Epidermal melanocyte (primary cell): ENCODE measurements around the gene ZFP1.
"Not testable (repeated sequence)": the region's sequence is repeated elsewhere in the genome, so short reads cannot be mapped to it uniquely, and the experiment has no call there.

Source experiments
- DNase-seq: peaks from one replicate; pipeline ENCODE4 v3.0.0; 2011; ENCODE audit warnings: low spot score; ENCODE audit not compliant: insufficient read length

ZFP1 gene

DNA sequence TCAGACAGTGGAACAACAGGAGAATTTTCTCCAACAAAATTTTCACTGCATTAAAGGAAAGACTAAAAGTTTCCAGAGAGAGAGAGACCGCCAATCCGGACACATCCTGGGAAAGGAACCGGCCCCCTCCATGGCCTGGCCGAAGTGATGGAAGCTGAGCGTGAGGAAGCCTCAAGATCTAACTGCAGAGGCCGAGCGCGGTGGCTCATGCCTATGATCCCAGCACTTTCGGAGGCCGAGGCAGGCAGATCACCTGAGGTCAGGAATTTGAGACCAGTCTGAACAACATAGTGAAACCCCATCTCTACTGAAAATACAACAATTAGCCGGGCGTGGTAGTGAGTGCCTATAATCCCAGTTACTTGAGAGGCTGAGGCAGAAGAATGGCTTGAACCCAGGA, 54.8 kb downstream of the ZFP1 start:
- no peak for DNase-seq

DNA sequence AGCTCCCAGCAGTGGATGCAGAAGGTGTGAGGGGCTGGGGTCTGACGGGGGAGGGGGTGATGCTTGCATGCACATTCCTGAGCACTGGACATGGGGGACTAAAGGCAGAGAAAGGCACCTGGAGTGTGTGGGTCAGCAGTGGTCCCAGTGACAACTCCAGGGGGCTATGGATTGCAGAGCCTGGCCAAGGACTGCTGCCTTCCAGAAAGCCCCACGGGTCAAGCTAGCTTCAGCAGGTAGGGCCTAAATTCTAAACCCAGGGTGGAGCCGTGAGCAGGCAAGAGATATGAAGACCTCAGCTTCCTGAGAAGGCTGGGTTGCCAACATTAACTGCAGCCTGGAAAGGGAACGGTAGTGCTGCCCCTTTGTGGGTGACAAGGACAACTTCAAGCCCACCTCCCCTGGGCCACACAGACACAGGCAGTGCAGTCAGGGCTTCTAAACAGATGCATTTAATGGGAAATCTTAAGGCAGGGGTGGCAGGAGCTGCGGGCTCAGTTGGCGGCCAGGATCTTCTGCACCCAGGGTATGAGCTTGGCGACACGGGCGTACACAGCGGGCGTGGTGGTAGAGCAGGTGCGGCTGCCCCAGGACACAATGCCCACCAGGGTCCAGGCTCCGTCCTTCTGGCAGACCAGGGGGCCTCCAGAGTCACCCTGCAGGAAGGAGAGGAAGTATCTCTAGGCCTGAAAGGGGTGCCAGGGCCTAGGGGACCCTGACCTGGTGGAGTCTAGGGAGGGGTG, 55.5 kb downstream of the ZFP1 start:
- DNase-seq: peak; percentile 5

DNA sequence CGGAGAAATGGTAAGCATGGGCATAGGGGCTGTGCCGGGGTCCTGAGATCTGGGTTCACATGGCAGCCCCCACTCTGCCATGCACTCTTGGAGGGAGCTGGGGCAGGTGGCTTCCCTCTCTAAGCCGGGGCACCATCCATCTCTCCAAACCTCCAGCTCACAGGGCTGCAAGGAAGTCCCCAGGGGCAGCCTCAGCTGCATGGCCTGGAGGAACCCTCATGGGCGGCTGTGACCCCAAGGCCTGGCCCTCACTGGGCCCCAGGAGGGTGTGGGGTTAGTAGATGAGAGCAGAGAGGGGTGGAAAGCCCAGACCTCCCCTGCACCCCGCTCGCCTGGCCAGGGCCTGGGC, 56.1 kb downstream of the ZFP1 start:
- DNase-seq: no peak

DNA sequence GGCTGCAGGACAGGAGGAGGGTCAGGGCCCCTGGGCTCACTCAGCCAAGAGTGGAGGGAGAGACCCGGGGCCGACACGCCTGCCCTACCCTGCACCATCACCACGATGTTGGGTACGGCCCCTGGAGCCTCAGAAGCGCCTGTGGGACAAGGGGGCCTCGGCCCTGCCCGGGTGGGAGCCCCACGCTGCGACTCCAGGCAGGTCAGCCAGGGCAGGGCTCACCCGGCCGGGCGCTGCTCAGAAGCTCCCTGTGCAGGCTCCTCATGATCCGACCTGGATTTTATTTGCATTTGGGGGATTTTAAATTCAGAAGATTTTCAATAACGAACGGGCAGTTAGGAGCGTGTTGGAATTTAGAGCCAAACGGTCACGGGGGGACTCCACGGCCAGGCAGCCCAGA, 56.6 kb downstream of the ZFP1 start:
- DNase-seq: not testable (repeated sequence)

DNA sequence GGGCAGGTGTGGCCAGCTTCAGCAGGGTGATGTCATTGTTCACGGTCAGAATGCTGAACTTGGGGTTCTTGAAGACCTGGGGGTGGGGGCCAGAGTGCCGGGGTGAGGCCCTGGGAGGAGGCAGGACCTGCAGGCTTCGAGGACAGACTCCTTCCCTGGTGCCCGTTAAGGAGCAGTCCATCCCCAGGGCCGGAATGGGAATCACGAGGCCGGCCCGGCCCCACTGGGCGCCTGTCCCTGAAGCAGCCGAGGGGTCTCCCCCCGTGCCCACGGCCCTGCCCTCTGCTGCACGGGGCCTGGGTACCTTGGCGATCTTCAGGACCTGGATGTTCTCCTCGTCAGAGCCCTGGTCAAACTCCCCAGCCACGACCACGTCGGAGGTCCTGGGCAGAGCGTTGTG, 57.1 kb downstream of the ZFP1 start:
- not testable (repeated sequence) for DNase-seq

DNA sequence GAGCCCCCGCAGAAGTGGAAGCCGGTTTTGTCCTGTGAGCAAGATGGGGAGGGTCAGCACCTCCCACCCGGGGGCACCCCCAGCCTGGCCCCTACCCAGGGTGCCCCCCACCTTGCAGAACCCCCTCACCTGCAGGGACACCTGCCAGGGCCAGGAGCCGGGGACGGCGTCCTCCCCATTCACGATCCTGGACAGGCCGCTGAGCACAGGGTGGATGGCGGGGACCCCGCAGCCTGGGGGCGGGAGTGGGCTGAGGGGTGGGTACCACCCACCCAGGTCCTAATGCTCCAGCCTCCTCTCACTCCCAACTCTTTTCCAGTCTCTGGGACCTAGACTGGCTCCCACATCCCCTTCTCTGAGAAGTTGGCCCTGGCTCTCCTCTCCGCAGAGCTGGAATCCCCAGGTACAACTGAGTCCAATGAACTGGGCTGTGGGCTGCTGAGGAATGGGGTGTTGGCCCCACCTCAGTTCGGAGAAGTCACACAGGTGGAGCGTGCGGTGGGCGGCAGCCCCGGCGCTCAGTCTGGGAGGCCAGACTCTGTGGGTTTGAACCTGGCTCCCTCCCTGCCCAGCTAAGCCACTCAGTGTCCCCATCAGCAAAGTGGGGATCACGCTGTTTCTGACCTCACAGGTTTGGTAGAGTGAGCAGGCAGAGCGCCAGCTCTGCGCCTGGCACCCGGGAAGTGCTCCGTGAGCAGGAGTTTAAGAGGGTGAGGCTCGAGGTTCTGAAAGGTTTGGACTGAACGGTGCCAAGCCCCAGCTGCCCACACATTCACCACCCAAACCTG, 57.8 kb downstream of the ZFP1 start:
- DNase-seq: peak; percentile 10

DNA sequence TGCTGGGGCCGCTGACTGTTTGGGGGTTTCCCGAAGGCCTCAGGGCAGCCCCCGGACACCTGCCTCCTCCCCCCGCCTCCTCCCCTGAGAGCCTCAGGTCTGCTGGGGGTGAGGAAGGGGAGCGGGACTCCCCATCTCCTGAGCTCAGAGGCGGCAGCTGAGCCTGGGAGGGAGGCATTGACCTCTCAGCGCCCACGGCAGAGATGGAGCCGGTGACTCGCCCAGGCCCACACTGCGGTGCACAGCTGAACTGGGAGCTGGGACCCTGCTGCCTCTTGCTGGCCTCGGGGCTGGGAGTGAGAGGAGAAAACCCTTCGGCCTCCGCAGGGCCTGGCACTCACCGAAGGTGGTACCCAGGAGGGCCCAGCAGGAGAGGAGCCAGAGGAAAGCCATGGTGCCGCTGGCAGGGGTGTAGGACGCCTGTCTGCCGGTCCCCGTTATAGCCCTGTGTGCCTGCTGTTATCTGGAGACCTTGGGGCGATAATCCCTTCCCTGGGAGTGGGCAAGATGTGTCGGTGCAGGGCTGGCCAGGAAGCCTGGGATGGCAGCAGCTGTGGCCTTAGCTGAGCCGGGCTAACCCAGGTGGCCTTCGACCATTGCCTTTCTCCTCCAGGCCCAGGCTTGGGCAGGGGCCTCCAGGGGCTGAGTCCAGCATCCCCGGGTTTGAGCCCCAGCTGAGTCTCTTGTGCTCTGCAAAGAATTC, 58.6 kb downstream of the ZFP1 start, which contains the start of gene CTRB2:
Gene CTRB2 (minus strand): TSS at position 413 of the 703 bp plus-strand sequence. CDS start 20 bp downstream, at position 393.
- DNase-seq: peak; percentile 5

DNA sequence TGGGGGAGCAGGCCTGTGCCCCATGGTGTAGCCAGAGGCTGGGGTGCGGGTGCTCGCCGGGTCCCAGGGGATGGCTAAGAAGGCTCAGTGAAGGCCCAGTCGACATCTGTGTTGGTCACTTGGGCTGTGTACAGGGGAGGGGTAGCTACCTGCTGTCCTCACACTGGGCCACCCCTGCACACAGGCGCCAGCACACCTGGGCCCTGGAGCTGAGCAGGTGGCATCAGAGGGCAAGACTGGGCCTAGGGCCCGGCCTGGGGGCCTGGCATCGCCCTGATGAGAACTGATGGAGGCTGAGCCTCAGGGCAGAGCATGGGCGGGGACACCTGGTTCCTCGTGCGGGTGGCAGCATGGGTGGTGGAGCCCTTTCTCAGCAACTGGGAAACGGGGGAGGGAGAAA, 59.5 kb downstream of the ZFP1 start:
- DNase-seq: no peak

DNA sequence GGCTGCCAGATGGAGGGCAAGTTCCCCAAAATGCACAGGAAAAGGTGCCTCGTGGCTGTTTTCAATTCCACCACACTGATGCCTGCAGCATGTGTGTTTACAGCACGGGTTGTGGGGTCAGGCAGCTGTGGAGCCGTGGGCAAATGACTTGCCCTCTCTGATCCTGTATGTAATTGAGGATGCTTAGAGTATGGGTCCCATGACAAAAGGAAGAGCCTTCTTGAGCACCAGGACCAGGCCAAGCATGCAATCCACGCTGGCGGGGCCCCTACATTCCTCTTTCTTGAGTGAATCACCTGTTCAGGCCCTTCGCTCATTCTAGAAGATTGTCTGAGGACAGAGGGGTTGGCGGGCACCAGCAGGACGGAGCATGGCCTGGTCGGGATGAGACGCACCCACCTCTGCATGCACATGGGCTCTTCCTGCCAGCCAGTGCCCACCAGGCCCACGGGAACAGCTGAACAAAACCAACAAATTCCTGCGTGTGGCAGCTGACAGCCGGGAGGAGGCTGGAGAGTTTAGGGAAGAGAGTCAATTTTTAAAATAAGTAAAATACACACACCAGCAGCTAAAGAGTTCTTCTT, 60.0 kb downstream of the ZFP1 start:
- no peak for DNase-seq

DNA sequence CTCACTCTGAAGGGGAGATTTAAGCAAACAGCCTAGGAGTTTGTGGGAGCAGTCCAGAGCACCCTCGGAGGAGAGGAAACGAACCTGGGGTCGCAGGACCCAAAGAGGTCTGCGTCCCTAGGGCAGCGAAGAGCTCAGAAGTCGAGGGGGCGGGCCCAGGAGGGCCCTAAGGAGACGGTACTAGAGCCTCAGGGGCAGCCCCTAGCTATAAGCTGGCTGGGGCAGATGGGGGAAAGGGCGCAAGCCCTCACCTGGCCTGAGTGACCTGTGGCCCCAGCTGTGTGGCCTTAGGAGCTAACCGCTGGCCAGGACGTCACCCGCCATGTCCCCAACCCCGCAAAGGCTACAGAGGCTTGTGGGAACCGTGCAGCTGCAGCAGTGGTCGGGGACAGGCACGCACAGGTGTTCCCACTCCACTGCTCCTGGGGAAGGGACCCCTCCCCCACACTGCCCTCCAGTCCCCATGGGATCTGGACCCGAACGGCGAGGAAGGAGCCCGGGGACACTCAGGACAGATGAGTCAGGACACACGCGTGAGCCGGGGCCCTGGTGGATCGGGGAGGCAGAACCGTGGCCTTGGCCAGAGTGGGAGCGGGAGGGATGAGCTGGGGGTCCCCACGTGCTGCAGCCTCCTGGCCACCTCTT, 60.7 kb downstream of the ZFP1 start:
- DNase-seq: no peak

DNA sequence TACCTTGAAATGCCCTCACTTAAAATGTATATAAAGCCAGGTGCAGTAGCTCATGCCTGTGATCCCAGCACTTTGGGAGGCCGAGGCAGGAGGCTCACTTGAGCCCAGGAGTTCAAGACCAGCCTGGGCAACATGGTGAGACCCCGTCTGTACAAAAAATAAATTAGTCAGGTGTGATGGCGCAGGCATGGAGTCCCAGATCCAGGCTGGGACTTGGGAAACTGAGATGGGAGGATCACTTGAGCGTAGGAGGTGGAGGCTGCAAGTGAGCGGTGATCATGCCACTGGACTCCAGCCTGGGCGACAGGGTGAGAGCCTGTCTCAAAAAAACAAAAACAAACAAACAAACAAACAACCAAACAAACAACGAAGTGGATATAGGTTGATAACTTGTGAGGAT, 61.2 kb downstream of the ZFP1 start:
- DNase-seq: not testable (repeated sequence)

DNA sequence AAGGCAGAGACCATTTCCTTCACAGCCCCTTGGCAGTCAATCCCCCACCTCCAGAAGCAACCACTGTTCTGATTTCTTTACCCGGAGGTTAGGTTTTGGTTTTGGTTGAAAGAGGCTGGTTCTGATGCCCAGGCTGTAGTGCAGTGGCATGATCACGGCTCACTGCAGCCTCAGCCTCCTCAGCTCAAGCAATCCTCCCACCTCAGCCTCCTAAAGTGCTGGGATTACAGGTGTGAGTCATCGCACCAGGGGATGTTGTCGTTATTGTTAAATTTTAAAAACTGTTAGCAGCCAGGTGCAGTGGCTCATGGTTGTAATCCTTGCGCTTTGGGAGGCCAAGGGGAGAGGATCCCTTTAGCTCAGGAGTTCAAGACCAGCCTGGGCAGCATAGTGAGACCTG, 61.6 kb downstream of the ZFP1 start:
- no peak for DNase-seq

DNA sequence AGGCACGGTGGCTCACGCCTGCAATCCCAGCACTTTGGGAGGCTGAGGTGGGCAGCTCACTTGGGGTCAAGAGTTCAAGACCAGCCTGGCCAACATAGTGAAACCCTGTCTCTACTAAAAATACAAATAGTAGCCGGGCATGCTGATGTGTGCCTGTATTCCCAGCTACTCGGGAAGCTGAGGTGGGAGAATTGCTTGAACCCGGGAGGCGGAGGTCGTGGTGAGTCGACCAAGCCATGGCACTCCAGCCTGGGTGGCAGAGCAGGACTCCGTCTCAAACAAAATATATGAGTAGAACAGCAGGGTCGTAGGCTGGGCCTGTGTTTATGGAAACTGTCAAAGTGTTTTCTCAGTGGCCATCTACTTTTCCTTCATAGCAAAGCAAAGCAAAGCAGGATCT, 63.0 kb downstream of the ZFP1 start:
- not testable (repeated sequence) for DNase-seq

DNA sequence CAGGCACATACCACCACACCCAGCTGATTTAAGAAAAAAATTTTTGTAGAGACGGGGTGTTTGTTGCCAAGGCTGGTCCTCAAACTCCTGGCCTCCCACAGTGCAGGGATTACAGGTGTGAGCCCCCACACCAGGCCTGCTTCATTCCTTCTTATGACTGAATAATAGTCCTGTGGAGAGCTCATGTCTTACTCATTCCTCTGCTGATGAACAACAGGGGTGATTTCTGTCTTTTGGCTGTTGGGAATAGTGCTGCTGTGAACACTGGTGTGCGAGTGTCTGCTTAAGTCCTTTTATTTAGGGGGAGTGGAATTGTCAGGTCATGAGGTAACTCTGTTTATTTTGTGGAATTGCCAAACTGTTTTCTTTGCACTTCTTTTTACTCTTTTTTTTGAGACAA, 67.8 kb downstream of the ZFP1 start:
- no peak for DNase-seq

DNA sequence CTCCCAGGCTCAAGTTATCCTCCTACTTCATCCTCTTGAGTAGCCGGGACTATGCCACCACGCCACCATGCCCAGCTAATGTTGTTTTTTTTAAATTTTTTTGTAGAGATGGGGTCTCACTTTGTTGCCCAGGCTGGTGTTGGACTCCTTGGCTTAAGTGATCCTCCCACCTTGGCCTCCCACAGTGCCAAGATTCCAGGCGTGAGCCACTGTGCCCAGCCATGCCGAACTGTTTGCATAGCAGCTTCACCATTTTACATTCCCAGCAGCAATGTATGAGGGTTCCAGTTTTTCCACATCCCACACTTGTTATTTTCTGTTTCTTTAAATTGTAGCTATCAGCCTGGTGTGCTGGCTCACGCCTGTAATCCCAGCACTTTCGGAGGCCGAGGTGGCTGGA, 68.3 kb downstream of the ZFP1 start:
- no peak for DNase-seq

DNA sequence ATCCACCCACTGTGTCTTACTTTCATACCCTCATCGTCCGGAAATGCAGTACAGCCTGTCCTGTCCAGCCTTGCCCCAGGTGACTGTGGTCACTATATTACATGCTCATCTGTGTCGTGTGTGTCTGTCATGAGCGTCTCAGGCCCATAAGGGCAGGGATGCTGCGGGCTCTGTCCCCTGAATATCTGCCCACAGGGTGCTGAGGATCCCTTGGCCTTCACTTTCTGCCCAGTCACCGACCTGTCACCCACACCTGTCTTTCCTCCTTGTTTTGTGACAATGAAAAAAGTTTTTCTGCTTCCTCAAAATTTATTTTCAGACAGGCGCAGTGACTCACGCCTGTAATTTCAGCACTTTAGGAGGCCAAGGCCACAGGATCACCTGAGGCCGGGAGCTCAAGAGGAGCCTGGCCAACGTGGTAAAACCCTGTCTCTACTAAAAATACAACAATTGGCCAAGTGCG, 69.1 kb downstream of the ZFP1 start:
- no peak for DNase-seq

DNA sequence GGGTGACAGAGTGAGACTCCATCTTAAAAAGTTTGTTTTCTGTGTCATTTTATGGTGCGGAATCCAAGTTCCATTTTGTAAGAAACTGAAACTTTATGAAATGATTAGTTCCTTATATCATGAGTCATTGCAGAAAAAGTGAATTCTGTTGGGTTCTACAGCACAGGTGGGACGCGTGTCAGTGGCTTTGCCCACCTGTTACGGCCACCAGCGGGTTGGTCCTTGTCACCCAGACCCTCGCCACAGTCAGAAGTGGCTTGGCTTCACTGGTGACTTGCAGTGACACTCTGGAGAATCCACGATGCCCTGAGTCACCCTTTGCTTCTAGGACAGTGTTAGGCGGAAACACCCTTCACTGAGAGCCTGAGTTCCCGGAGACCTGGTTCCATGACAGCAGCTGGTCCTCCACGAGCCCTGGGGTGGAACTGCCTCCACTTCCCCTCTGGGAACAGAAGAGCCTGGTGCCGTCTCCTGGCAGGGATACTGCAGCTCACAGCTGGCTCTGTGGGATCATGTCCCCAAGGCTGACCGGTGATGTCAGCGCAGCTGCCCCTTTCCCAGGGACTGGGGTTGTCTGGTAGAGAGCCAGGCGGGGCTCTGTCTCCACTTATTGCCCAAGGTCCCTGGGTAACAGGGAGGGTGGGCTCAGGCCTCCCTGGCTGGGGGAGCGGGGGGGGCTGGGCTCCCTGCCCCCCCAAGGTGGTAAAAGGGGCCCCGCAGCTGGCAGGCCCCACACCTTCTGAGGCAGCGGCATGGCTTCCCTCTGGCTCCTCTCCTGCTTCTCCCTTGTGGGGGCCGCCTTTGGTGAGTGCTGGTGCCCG, 70.1 kb downstream of the ZFP1 start, which contains the start of gene CTRB1:
Gene CTRB1 (plus strand): TSS at position 733 of the 821 bp plus-strand sequence. CDS start 20 bp downstream, at position 753.
- DNase-seq: no peak

DNA sequence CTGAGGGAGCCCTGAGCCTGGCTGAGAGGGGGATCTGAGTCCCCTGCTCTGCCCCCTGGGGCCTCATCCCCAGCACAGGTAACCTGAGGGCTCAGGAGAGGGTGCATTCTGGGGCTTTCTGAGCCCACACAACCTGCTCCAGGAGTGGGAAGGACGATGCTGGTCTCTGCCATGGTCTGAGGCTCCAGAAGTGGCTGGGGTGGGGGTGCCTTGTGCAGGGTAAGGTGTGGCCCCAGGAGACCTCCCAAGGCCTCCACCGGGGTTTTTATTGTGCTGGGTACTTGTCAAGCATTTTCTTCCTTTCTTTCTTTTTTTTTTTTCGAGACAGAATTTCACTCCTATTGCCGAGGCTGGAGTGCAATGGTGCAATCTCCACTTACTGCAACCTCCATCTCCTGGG, 70.8 kb downstream of the ZFP1 start:
- DNase-seq: no peak

DNA sequence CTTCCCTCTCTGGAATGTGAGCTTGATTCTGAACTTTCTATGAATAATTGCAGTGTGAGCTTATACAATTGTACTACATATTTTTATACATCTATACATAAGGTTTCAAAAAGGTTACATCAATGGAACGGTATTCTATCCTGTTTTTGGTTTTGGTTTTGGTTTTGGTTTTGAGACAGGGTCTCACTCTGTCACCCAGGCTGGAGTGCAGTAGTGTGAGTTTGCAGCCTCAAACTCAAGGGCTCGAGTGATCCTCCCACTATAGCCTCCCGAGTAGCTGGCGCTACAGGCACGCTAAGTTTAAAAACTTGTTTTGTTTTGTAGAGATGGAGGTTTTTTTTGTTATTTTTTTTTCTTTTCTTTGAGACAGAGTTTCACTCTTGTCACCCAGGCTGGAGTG, 71.5 kb downstream of the ZFP1 start:
- DNase-seq: no peak
